Measurements from ENCODE around the gene ACAN.

The ACAN gene

GRCh38 chr15:88802250-88802990 is 816 bp upstream of the ACAN start:
- DNase-seq (ENCODE audit: low spot score) = no peak

DNA sequence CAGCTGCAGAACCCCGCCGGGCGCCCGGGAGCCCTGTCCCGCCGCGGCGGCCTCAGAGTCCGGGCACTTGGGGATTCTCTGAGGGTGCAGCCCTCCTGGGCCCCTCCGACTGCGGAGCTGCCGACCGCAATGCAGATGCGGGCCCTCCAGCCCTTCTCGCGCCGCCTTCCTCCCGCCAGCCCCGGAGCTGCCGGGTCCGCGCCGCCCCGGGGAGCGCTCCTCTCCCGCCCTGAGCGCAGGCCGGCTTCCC is 320 bp upstream of the ACAN start:
- no peak for DNase-seq (ENCODE audit: low spot score)

- no peak for DNase-seq (ENCODE audit: low spot score)
Measured at GRCh38 chr15:88803920-88804247, 648 bp downstream of the ACAN start.

- DNase-seq (ENCODE audit: low spot score) = no peak
Measured at GRCh38 chr15:88804257-88804656, 1.0 kb downstream of the ACAN start.

GRCh38 chr15:88805031-88805780 is 2.0 kb downstream of the ACAN start:
- no peak for DNase-seq (ENCODE audit: low spot score)

DNA sequence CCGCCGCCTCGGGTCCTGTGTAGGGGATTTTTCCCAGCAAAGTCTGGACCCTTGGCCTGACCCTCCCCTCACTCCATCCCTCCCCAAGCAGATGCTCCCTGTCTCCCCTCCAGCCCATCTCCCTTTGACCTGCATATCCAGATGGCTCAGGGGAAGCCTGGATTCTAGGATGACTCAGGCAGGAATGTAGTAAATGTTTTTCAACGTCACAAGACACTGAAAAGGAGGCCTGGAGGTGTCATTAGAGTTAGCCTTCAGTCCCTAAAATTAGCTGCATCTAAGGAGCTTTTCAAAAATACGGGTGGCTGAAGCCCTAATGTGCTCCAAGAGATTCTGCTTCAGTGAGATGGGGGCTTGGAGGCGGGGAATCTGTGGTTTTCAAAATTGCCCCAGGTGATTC is 7.2 kb downstream of the ACAN start:
- DNase-seq (ENCODE audit: low spot score) = no peak

DNA sequence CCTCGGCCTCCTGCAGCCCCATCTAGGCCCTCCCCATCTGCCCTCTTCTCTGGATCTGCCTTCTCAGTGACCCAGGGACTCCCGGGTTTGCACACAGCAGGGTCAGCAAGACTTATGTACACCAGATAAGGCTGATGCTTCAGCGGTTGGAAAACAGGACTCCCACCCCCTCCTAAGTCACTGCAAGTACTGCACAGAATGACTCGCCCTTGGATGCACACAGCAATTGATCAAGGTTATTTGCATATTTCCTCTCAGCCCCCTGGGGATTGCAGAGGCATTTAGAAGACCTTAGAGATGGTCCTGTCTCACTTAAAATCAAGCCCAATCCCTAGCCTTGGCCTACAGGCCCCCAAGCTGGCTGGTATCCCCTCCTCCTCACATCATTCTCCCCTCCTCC is 8.9 kb downstream of the ACAN start:
- peak; percentile 6 for DNase-seq (ENCODE audit: low spot score)

GRCh38 chr15:88813960-88814359 is 10.7 kb downstream of the ACAN start:
- no peak for DNase-seq (ENCODE audit: low spot score)

DNA sequence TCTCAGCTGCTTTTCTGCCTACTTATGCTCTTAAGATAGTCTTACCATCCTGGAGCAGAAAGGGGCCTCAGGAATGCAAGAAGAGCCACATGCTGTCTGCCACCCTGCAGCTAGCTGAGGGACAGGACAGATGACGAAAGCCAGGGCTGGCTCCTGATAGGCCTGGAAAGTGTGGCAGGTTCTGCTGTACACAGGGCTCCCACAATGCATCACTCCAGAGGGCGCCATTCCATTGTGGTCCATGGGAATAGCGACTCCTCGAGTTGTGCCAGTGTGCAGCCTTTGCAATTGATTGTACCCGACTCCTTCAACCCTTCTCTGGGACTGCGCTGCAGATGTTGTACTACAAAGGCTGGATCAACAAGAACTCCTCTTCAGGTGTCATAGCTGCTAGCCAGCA is 11.2 kb downstream of the ACAN start:
- no peak for DNase-seq (ENCODE audit: low spot score)

DNA sequence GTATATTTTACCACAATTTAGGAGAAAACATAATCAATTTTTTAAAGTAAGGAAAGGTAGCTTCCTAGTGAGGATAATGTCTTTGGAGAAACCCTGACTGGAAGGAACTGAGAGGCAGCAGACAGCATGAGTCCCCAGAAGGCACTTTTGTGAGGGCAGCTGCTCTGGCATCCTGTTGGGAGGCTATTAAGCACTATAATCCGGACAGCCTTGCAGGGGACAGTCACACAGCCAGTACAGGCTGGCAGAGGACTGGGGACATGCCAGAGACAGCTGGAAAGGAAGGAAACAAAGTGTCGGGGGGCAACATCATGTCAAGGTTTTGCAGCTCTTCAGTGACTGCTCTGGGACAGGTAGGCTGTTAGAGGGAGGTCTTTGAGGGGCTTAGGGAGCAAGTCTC is 15.7 kb downstream of the ACAN start:
- no peak for DNase-seq (ENCODE audit: low spot score)

DNA sequence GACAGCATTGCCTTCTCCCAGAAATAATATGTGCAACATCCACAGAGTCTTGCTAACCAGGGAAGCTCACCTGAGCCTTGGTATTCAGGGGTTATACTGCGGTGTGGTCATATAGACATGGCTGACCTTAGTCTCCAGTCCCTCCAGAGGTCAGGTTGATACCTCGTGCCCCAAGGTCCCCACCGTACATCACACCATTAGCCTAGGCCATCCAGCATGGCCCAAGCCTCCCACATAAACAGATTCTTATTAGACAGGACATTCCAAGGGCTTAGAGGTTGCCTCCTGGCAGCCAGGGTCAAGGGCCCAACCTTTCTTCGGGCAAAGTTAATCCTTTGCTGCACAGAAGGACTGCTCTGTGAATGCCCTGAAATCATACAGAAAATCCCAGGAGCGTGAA is 18.8 kb downstream of the ACAN start:
- no peak for DNase-seq (ENCODE audit: low spot score)

DNA sequence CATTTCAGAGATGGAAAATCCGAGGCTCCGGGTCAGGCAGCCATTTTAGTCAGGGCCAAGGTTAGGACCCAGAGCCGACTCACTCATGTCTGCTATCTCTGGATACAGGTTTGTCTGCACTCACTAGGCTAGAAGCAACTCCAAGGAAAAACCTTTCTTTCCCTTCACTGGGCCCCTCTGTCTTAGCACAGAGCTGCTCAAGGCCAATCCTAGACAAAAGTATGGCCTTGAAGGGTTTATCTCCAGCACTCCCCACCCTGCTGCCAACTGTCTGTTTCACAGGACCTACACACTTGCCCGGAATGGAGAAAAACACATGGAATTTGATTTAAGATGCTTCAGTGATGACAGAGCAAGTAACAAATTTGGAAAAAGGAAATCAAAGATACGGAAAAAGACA is 25.6 kb downstream of the ACAN start:
- DNase-seq (ENCODE audit: low spot score) = no peak

GRCh38 chr15:88830016-88830415 is 26.8 kb downstream of the ACAN start:
- DNase-seq (ENCODE audit: low spot score) = no peak

DNA sequence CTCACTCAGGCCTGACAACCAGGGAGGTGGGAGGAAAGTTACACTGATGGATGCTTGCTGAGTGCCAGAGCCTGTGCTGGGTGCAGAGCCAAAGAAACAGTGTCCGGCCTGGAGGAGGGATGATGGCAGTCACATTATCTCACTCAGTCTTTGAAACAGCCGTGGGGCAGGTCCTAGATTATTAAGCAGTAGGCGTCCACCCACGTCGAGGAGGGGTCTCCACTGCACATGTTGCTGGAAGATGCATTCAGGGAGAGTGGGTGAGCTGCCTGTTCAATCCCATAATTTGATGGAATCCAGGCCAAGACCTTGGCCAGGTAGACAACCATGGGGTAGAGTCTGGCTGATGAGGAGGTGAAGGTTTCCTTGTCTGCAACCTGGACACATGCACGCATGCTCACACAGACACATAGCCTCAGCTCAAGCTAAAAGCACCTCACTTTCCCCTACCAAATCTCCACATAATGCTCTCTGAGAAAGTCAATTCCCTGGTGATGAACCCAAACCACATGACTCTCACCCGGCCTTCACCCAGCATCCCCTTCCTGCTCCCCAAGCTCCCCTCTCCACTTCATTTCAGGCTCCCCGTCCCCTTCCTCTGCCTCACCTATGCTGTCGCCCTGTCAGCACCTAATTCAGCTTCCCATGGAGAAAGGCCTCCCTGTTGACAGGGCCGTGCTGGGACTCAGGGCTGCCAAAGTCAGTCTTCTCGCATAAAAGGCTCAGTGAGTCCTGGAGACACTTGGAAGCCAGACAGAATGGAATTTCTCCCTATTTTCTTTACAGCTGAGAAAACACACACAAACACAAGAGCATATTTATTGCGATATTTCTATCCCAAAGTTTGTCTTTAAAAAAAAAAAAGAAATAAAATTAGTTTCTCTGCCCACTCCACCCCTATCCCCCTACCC is 29.8 kb downstream of the ACAN start:
- no peak for DNase-seq (ENCODE audit: low spot score)

DNA sequence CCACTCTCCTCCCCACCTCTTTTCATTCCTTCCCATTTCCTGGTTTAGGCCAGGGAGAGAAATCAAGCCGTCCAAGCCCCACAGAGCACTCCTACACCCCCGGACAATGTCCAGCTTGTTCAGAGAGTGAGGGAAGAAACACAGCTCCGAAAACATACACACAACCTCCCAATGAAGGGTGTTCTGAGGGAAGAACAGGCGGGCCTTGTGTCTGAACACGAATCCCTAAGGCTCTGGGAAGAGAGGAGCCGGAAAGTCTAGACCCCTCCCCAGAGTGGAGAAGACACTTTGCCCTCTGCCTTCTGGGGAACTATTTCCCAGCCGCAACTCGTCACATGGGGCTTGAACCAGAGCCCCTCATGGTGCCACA is 30.5 kb downstream of the ACAN start:
- no peak for DNase-seq (ENCODE audit: low spot score)

DNA sequence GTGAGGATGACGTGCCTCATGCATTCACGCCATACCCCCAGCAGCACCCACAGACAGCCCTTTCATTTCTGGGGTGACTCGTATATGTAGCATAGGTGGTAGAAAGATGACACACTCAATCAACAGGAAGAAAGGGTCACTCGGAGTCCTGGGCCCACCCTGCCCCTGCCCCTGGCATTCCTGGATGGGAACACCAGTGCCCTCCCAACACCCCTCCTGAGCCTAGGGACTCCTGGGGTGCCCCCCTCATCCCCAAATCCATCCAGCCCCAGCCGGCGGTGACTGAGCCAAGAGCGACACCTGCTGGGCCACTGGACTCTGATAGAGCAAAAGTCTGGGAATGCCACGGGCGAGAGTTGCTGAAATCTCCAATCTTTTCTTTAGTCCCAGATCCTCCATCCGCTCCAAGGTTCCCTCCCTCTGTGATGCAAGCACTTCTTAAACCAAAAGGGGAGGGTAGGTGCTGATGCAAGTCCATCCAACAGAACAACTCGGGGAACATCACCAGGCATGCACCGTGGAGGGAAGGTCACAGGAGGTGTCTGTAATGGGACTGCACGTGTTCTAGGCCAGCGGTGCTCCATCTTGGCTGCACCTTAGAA is 31.1 kb downstream of the ACAN start:
- no peak for DNase-seq (ENCODE audit: low spot score)

DNA sequence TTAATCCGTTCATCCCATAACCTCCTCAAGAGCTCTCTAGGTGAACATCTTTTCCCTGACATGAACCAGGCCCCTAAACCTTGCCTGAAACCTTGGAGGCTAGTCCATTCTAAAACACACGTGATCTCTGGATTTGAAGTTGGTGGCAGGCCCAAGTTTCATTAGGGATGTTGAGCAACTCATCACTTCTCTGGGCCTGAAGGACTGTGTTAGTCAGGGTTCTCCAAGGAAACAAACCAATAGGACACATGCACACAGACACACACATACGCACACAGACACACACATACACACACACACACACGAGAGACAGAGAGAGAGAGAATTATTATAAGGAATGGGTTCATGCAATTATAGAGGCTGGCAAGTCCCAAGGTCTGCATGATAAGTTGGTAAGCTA is 31.9 kb downstream of the ACAN start:
- DNase-seq (ENCODE audit: low spot score) = no peak

GRCh38 chr15:88835646-88836045 is 32.4 kb downstream of the ACAN start:
- no peak for DNase-seq (ENCODE audit: low spot score)

- DNase-seq (ENCODE audit: low spot score) = no peak
Measured at GRCh38 chr15:88838667-88839066, 35.4 kb downstream of the ACAN start.

GRCh38 chr15:88839146-88839545 is 35.9 kb downstream of the ACAN start:
- DNase-seq (ENCODE audit: low spot score) = no peak

GRCh38 chr15:88839961-88840360 is 36.7 kb downstream of the ACAN start:
- no peak for DNase-seq (ENCODE audit: low spot score)

DNA sequence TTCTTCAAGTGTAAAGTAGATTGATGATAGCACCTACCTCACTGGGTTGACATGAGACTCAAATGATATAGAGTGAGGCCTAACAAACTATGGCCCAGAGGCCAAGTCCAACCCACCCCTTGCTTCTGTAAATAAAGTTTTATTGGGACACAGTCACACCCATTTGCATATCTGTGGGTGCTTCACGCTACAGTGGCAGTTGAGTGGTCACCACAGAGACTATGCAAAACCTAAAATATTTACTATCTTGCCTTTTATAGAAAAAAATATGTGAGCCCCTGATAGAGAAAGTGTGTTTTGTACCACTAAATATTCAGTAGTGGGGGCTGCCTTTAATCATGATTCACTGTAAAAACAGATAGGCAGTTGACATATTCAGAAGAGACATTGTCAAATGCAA is 38.0 kb downstream of the ACAN start:
- peak; percentile 39 for DNase-seq (ENCODE audit: low spot score)

GRCh38 chr15:88842156-88842555 is 38.9 kb downstream of the ACAN start:
- DNase-seq (ENCODE audit: low spot score) = no peak

All from NAMALWA (cell line).